NT2/D1 (cell line): Measurements from ENCODE around the gene AVL9.
"Not testable (repeated sequence)": the region's sequence is repeated elsewhere in the genome, so short reads cannot be mapped to it uniquely, and the experiment has no call there.

Experiments
- SUZ12 ChIP-seq: IDR thresholded peaks from 2 replicates; pipeline ENCODE4 v1.6.1; 2011; ENCODE audit not compliant: insufficient read length, insufficient read depth; ENCODE audit errors: extremely low read depth
- ZNF274 ChIP-seq: IDR thresholded peaks from 2 replicates; pipeline ENCODE4 v1.6.1; 2011; ENCODE audit warnings: mild to moderate bottlenecking, low read depth, low read length

DNA sequence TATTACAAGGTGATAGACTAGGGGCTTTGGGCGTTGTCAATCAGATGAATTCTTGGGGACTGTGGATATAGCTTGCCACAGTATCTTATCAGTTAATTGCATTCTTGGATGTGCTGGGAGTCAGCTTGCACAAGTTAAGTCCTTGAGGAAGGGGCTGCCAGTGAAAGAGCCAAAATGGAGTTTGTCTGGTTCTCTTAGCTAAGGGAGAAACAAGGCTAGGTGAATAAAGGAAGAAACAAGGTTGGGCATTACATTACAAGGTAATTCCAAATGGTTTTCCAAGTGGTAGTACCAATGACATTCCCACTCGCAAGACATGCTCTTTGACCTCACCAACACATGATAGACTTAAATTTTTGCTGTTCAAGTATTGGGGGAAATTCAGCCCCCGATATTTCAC is 108.2 kb downstream of the AVL9 start:
- not testable (repeated sequence) for TF ChIP-seq ZNF274, SUZ12
